Measurements from ENCODE around the gene MS4A18.
"Not testable (repeated sequence)": the region's sequence is repeated elsewhere in the genome, so short reads cannot be mapped to it uniquely, and the experiment has no call there.

MS4A18 gene

GRCh38 chr11:60753309-60753708, 28.8 kb downstream of the MS4A18 start:
- Mint-ChIP-seq H3K9me3 (no peaks in the 10 kb centered on the region), H3K4me1 (peaks cover 8% of the 10 kb centered on the region), H3K36me3 (no peaks in the 10 kb centered on the region), H3K27ac (no peak overlapping the region), H3K4me3 (no peak overlapping the region), H3K27me3 (peaks cover 33% of the 10 kb centered on the region)
- ATAC-seq: no peak

DNA sequence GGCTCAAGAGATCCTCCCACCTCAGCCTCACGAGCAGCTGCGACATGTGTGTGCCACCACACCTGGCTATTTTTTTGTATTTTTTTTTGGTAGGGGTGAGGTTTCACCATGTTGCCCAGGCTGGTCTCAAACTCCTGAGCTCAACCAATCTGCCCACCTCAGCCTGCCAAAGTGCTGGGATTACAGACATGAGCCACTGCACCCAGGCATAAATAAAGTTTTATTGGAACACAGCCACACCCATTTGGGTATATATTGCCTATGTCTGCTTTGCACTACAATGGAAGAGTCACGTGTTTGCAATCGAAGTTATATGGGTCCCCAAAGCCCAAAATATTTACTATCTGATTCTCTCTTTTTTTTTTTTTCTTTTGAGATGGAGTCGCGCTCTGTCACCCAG, 30.4 kb downstream of the MS4A18 start:
- Mint-ChIP-seq H3K9me3 (no peaks in the 10 kb centered on the region), H3K36me3 (no peaks in the 10 kb centered on the region), H3K4me1 (peaks cover 14% of the 10 kb centered on the region), H3K27me3 (peaks cover 28% of the 10 kb centered on the region), H3K4me3 (no peak overlapping the region), H3K27ac (no peak overlapping the region)
- no peak for ATAC-seq

DNA sequence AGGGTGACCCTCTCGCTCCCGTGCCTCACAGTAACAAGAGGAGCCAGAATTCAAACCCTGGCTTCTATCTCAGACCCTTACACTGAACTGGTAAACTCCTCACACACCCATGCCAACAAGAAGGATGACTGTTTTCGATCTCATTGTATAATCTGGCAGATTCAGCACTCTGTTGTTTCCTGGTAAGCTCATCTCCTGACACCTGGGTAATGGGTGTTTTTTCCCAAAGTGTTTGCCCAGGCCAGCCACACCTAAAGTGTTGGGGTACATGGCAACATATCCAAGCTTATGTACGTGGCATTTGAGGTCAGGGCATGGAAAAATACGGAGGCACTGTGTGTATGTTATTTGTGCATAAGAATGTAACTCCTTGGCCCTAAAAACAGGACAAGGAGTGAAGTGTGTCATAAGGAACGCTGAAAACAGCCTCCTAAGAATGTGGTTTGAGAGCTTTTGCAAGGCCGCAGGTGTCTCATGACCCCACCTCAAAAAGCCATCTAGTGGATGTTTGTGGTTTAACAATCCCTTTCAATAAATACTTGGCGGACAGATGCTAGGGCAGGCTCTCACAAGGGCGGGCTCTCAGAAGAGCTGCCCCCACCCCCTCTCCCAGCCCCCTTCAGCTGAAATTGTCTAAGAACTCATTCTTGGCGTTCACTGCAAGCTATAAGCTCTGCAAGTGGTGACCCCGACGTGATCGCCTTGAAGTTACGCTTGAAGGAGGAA, 31.9 kb downstream of the MS4A18 start, which contains the start of gene MS4A15:
TSS of gene MS4A15 (plus strand) at position 561 of the 726 bp plus-strand sequence. CDS start 6,867 bp downstream, outside the sequence.
- peak; percentile 51 for ATAC-seq
- Mint-ChIP-seq H3K9me3 (no peaks in the 10 kb centered on the region), H3K36me3 (no peaks in the 10 kb centered on the region), H3K4me3 (no peak within 1 kb of the TSS), H3K27ac (no peak within 1 kb of the TSS), H3K27me3 (peaks cover 21% of the 10 kb centered on the region), H3K4me1 (peaks cover 22% of the 10 kb centered on the region)

DNA sequence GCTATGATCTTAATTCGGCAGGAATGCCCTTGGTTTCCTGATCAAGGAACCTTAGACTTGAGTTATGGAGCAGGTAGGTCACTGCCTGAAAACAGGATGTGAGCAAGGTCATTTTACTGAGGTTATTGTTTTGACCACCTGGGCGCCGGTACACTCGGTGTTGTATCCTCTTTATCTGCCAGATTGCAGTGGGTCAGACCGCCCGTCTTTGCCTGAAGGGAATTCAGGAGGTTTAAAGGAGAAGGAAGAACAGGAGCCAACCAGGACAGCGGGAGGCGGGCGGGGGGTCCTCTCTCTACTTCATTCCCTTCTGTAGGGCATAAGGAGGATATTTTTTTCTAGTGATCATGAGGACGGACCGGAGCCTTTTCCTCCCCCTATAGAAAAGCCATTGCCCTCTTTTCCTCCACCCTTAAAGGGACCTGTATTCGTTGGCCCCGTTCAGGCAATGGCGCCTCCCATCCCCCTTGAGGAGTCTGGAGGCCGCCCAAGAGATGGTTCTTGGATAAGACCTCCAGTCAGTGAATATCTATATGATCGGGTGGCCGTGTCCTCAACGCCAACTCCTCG, 32.8 kb downstream of the MS4A18 start:
- no peaks in the 10 kb centered on the region for H3K36me3 Mint-ChIP-seq
- no peak for ATAC-seq
- H3K9me3 Mint-ChIP-seq: no peaks in the 10 kb centered on the region
- H3K27me3 Mint-ChIP-seq: peaks cover 15% of the 10 kb centered on the region
- H3K4me3 Mint-ChIP-seq: no peak overlapping the region
- peaks cover 30% of the 10 kb centered on the region for H3K4me1 Mint-ChIP-seq
- no peak overlapping the region for H3K27ac Mint-ChIP-seq

- not testable (repeated sequence) for H3K36me3 Mint-ChIP-seq, H3K9me3 Mint-ChIP-seq, H3K27ac Mint-ChIP-seq, ATAC-seq, H3K27me3 Mint-ChIP-seq, H3K4me3 Mint-ChIP-seq
- peaks cover 44% of the 10 kb centered on the region for H3K4me1 Mint-ChIP-seq
These were observed 34.2 kb downstream of the MS4A18 start for GRCh38 chr11:60758671-60759070.

DNA sequence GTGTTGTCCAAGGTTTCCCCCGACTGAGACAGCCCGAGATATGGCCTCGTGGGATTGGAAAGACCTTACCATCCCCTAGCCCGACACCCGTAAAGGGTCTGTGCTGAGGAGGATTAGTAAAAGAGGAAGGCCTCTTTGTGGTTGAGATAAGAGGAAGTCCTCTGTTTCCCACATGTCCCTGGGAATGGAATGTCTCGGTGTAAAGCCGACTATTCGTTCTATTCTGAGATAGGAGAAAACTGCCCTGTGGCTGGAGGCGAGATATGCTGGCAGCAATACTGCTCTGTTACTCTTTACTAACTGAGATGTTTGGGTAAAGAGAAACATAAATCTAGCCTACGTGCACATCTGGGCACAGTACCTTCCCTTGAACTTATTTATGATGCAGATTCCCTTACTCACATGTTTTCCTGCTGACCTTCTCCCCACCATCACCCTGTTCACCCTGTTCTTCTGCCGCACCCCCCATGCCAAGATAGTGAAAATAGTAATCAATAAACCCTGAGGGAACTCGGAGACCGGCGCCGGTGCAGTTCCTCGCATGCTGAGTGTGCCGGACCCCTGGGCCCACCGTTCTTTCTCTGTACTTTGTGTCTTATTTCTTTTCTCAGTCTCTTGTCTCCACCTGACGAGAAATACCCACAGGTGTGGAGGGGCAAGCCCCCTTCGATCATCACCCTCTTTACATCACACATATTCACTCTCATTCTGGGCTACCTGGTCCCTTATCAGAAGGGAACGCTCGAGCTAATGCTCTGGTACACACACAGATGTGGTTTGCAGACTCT, 35.1 kb downstream of the MS4A18 start:
- H3K27me3 Mint-ChIP-seq: peaks cover 12% of the 10 kb centered on the region

GRCh38 chr11:60761436-60762190, 37.1 kb downstream of the MS4A18 start:
- Mint-ChIP-seq H3K27me3 (peaks cover 30% of the 10 kb centered on the region), H3K4me1 (peaks cover 58% of the 10 kb centered on the region), H3K36me3 (no peaks in the 10 kb centered on the region), H3K4me3 (no peak overlapping the region), H3K9me3 (no peaks in the 10 kb centered on the region), H3K27ac (no peak overlapping the region)
- no peak for ATAC-seq

More for the DNA sequence above, 35.1 kb downstream of the MS4A18 start:
- H3K4me3 Mint-ChIP-seq, H3K36me3 Mint-ChIP-seq, H3K27ac Mint-ChIP-seq, ATAC-seq, H3K9me3 Mint-ChIP-seq: not testable (repeated sequence)
- H3K4me1 Mint-ChIP-seq: peaks cover 53% of the 10 kb centered on the region

GRCh38 chr11:60762851-60763691, 38.6 kb downstream of the MS4A18 start:
- Mint-ChIP-seq H3K4me1 (peaks cover 60% of the 10 kb centered on the region), H3K27ac (peak overlapping the region; percentile 23), H3K36me3 (no peaks in the 10 kb centered on the region), H3K4me3 (peak overlapping the region; percentile 40), H3K9me3 (peaks cover 3% of the 10 kb centered on the region), H3K27me3 (peaks cover 41% of the 10 kb centered on the region)
- peak; percentile 92 for ATAC-seq

DNA sequence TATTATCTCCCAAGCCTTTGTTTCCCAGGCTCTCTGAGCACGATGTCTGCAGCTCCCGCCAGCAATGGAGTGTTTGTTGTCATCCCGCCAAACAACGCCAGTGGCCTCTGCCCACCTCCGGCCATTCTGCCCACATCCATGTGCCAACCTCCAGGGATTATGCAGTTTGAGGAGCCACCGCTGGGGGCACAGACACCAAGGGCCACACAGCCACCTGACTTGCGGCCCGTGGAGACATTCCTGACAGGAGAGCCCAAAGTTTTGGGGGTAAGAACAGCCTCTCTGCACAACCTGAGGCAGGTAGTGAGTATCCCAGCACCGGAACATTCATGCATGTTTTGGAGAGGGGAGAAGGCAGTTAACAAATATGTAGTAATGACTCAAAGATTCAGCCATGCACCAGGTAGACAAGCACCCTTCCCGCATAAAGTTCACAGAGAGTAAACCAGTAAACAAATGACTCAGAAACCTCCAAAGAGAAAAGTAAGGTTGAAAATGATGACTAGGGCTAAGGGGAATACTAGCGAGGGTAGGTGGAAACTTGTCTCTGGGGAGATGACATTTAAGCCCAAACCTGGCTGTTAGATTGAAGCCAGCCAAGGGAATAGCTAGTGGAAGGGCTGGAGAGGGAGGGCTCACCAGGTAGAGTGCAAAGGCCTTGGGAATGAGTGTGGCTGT, 39.3 kb downstream of the MS4A18 start:
- H3K4me3 Mint-ChIP-seq: peak overlapping the region; percentile 40
- peaks cover 3% of the 10 kb centered on the region for H3K9me3 Mint-ChIP-seq
- no peaks in the 10 kb centered on the region for H3K36me3 Mint-ChIP-seq
- ATAC-seq: peak; percentile 67
- H3K27me3 Mint-ChIP-seq: peaks cover 48% of the 10 kb centered on the region
- H3K4me1 Mint-ChIP-seq: peaks cover 60% of the 10 kb centered on the region
- peak overlapping the region; percentile 23 for H3K27ac Mint-ChIP-seq

DNA sequence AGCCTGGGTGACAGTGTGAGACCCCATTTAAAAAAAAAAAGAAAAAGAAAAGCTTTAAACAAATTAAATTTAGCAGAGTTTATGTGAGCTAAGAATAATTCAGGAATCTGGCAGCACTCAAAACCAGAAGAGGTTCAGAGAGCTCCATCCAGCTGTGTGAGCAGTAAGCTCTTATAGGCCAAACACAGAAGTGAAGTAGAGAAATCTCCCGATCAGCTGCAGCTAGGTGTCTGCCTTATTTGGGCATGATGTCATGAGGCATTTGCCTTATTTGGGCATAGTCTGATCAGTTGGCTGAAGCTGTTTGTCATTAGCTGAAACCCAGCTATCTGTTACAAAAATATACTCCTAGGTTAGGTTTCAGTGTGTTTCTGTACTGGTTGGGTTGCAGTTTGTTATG, 40.4 kb downstream of the MS4A18 start:
- Mint-ChIP-seq H3K27me3 (peaks cover 58% of the 10 kb centered on the region), H3K9me3 (peaks cover 3% of the 10 kb centered on the region), H3K4me3 (no peak overlapping the region), H3K27ac (peak overlapping the region; percentile 23), H3K4me1 (peaks cover 54% of the 10 kb centered on the region), H3K36me3 (no peaks in the 10 kb centered on the region)
- ATAC-seq: peak; percentile 27

- Mint-ChIP-seq H3K27ac (no peak overlapping the region), H3K36me3 (no peaks in the 10 kb centered on the region), H3K9me3 (peaks cover 3% of the 10 kb centered on the region), H3K27me3 (peaks cover 57% of the 10 kb centered on the region), H3K4me1 (peaks cover 50% of the 10 kb centered on the region), H3K4me3 (no peak overlapping the region)
- ATAC-seq: no peak
These were observed 40.8 kb downstream of the MS4A18 start for GRCh38 chr11:60765355-60765754.

GRCh38 chr11:60766547-60766946, 42.0 kb downstream of the MS4A18 start:
- H3K4me1 Mint-ChIP-seq: peaks cover 50% of the 10 kb centered on the region
- H3K4me3 Mint-ChIP-seq: no peak overlapping the region
- H3K27ac Mint-ChIP-seq: no peak overlapping the region
- peaks cover 63% of the 10 kb centered on the region for H3K27me3 Mint-ChIP-seq
- H3K9me3 Mint-ChIP-seq: peaks cover 3% of the 10 kb centered on the region
- H3K36me3 Mint-ChIP-seq: no peaks in the 10 kb centered on the region
- ATAC-seq: no peak

- peaks cover 3% of the 10 kb centered on the region for H3K9me3 Mint-ChIP-seq
- H3K36me3 Mint-ChIP-seq: no peaks in the 10 kb centered on the region
- peaks cover 63% of the 10 kb centered on the region for H3K27me3 Mint-ChIP-seq
- H3K4me1 Mint-ChIP-seq: peaks cover 49% of the 10 kb centered on the region
- H3K4me3 Mint-ChIP-seq: no peak overlapping the region
- no peak overlapping the region for H3K27ac Mint-ChIP-seq
- ATAC-seq: no peak
These were observed 42.9 kb downstream of the MS4A18 start for GRCh38 chr11:60767388-60767811.

- peaks cover 48% of the 10 kb centered on the region for H3K4me1 Mint-ChIP-seq
- no peak overlapping the region for H3K4me3 Mint-ChIP-seq
- H3K27me3 Mint-ChIP-seq: peaks cover 68% of the 10 kb centered on the region
- no peak overlapping the region for H3K27ac Mint-ChIP-seq
- H3K9me3 Mint-ChIP-seq: peaks cover 3% of the 10 kb centered on the region
- no peaks in the 10 kb centered on the region for H3K36me3 Mint-ChIP-seq
- no peak for ATAC-seq
These were observed 43.7 kb downstream of the MS4A18 start for GRCh38 chr11:60768202-60768601.

All from stimulated activated memory B cell treated with anti-CD40 and anti-IgM and Interleukin-4, amounts not matched to agents 10 μg/mL and 1 μg/mL and 100 μg/mL, for 72 hours (primary cell).